Hepatocyte (in vitro differentiated cells): Measurements from ENCODE around the gene LINGO3. TPM values are rescaled to one million over a fixed set of nuclear protein-coding genes. Genes with fewer than 3 reads are reported as not detected.

ENCODE experiments used
- DNase-seq: peaks from one replicate; pipeline ENCODE4 v3.0.0-alpha.2; 2016; ENCODE audit warnings: low spot score
- H2AFZ ChIP-seq: fragments of 200-600 bp; sonication (generic); 2 replicates; pipeline ENCODE4 v1.6.0; 2016; ENCODE audit warnings: antibody characterized with exemption, mild to moderate bottlenecking
- H3K27ac ChIP-seq: fragments of 200-600 bp; sonication (generic); 2 replicates; pipeline ENCODE4 v1.5.1; 2016; ENCODE audit warnings: mild to moderate bottlenecking
- H3K27me3 ChIP-seq: fragments of 200-600 bp; sonication (generic); 2 replicates; pipeline ENCODE4 v1.6.1; 2016
- H3K36me3 ChIP-seq: fragments of 200-600 bp; sonication (generic); replicated peaks from 2 replicates; pipeline ENCODE4 v1.5.1; 2016; ENCODE audit warnings: low read depth; ENCODE audit not compliant: insufficient read depth
- H3K4me1 ChIP-seq: fragments of 200-600 bp; sonication (generic); 2 replicates; pipeline ENCODE4 v1.5.1; 2016; ENCODE audit warnings: mild to moderate bottlenecking, moderate library complexity; ENCODE audit not compliant: insufficient read depth
- H3K4me2 ChIP-seq: fragments of 200-600 bp; sonication (generic); 2 replicates; pipeline ENCODE4 v1.6.0; 2016
- H3K4me3 ChIP-seq: fragments of 200-600 bp; sonication (generic); 2 replicates; pipeline ENCODE4 v1.5.1; 2016; ENCODE audit warnings: mild to moderate bottlenecking
- H3K79me2 ChIP-seq: fragments of 200-600 bp; sonication (generic); 2 replicates; pipeline ENCODE4 v1.6.0; 2017; ENCODE audit warnings: mild to moderate bottlenecking
- H3K9me2 ChIP-seq: fragments of 200-600 bp; sonication (generic); replicated peaks from 2 replicates; pipeline ENCODE4 v1.6.0; 2017; ENCODE audit warnings: mild to moderate bottlenecking; ENCODE audit not compliant: insufficient read depth
- H3K9me3 ChIP-seq: fragments of 200-600 bp; sonication (generic); 2 replicates; pipeline ENCODE4 v1.5.1; 2016; ENCODE audit warnings: low read depth, mild to moderate bottlenecking
- H4K20me1 ChIP-seq: fragments of 200-600 bp; sonication (generic); 2 replicates; pipeline ENCODE4 v1.6.0; 2016; ENCODE audit warnings: mild to moderate bottlenecking; ENCODE audit not compliant: insufficient read depth, poor library complexity, severe bottlenecking
- EZH2 ChIP-seq: fragments of 200-600 bp; sonication (generic); IDR thresholded peaks from 2 replicates; pipeline ENCODE4 v1.6.1; 2016; ENCODE audit warnings: antibody characterized with exemption, mild to moderate bottlenecking, borderline replicate concordance
- EZH2phosphoT487 ChIP-seq: fragments of 200-600 bp; sonication (generic); IDR thresholded peaks from one replicate; pipeline ENCODE4 v1.6.1; 2018; ENCODE audit warnings: antibody characterized with exemption, mild to moderate bottlenecking, low read depth, moderate library complexity; ENCODE audit not compliant: unreplicated experiment, severe bottlenecking
- WGBS: methylation state at CpG from one replicate; pipeline ENCODE4 v1.1.6; 2016; ENCODE audit warnings: low lambda C conversion rate; ENCODE audit errors: missing lambda C conversion rate; 5-methylcytosine and 5-hydroxymethylcytosine counted together
- polyA plus RNA-seq: library from polyadenylated mRNA; unstranded; fragments of >200 nt; fragmentation: Nextera tagmentation; extraction: Ambion mirVana; gene quantifications from 2 replicates; pipeline ENCODE4 v1.2.1, GENCODE V29; 2016
- total RNA-seq: library from RNA; depleted of rRNA; stranded (reverse); fragments of >200 nt; gene quantifications from 2 replicates; pipeline ENCODE4 v1.2.3, GENCODE V29; 2014
- TF ChIP-seq, protein P1 (sequence below): fragments of 200-600 bp; sonication (generic); IDR thresholded peaks from 2 replicates; pipeline ENCODE4 v1.5.1; 2016; ENCODE audit warnings: antibody characterized with exemption, mild to moderate bottlenecking; ENCODE audit not compliant: poor library complexity

The LINGO3 gene
- total and polyA plus RNA-seq, 2 experiments from 2014 or later = not detected

DNA sequence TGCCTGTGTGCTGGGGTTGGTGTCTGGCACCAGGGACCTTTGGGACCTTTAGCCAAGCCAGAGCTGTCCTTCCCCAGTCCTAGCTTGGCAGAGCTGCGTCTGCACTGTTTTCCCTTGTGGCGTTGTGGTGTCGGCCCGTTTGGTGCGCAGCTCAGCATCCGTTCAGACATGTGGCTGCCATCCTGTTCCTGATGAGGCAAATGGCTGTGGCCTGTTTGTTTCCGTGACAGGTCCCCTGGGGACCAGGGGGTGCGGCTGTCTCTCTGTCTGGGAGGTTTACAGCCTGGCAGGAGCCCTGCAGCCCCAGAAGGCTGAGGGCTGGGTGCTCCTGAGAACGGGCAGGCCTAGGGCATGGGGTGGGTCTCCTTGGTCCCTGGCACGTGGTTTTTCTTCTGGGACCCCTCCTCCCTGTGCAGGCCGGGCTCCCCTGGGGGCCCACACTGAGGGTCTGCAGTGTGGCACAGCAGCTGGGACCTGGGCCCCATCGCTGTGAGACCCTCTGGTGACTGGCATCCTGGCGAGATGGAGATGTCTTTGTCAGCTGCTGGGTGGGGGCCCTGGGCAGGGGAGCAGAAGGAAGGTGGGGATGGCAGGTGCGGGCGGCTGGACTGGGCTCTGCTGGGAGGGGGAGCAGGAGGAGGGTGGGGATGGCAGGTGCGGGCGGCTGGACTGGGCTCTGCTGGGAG lies 24.5 kb upstream of the LINGO3 start:
- no peaks in the 10 kb centered on the region for H4K20me1 ChIP-seq
- H2AFZ ChIP-seq = no peak overlapping the region
- H3K36me3 ChIP-seq = no peaks in the 10 kb centered on the region
- WGBS = 93% methylated on average over 13 of the region's 17 CpGs
- TF ChIP-seq EZH2 (no peak), EZH2phosphoT487 (no peak)
- TF ChIP-seq, protein P1, sequence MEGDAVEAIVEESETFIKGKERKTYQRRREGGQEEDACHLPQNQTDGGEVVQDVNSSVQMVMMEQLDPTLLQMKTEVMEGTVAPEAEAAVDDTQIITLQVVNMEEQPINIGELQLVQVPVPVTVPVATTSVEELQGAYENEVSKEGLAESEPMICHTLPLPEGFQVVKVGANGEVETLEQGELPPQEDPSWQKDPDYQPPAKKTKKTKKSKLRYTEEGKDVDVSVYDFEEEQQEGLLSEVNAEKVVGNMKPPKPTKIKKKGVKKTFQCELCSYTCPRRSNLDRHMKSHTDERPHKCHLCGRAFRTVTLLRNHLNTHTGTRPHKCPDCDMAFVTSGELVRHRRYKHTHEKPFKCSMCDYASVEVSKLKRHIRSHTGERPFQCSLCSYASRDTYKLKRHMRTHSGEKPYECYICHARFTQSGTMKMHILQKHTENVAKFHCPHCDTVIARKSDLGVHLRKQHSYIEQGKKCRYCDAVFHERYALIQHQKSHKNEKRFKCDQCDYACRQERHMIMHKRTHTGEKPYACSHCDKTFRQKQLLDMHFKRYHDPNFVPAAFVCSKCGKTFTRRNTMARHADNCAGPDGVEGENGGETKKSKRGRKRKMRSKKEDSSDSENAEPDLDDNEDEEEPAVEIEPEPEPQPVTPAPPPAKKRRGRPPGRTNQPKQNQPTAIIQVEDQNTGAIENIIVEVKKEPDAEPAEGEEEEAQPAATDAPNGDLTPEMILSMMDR = no peak
- no peak overlapping the region for H3K4me3 ChIP-seq
- H3K4me1 ChIP-seq = peaks cover 49% of the 10 kb centered on the region
- peak overlapping the region; percentile 95 for H3K27ac ChIP-seq
- no peaks in the 10 kb centered on the region for H3K9me3 ChIP-seq
- peak overlapping the region; percentile 98 for H3K4me2 ChIP-seq
- no peaks in the 10 kb centered on the region for H3K27me3 ChIP-seq
- H3K79me2 ChIP-seq = peaks cover 71% of the 10 kb centered on the region
- no peaks in the 10 kb centered on the region for H3K9me2 ChIP-seq
- DNase-seq = no peak

- Histone ChIP-seq H3K79me2 (peaks cover 78% of the 10 kb centered on the region), H3K4me2 (peak overlapping the region; percentile 98)
These were observed 23.8 kb upstream of the LINGO3 start for GRCh38 chr19:2331601-2332246.

DNA sequence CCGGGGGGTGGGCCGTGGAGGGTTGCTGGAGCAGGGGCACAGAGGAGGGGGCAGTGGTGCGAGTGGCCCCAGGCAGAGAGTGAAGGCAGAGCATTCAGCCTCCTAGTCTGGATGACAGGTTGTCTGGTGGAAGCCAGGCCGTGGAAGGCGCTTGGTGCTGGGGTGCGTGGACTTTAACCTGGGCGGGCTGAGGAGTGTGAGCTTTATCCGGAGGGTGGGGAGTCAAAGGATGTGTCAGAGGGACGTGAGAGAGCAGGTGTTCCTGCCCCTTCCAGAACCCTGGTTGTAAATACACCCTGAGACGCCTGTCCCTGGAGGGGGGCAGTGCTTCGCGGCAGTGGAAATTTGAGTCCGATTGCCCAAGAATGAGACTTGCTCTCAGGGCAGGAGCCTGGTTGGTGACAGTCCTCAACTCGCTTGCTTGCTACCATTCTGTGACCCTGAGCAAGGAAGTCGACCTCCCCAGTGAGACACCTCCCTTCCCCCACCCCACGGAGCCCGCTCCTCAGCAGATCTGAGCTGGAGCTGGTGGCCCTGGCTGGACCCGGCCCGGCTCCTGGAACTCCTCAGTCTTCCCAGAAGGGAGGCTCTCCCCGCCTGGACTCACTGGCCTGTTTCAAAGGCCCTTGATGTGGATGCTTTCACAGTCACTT lies 22.8 kb upstream of the LINGO3 start:
- Histone ChIP-seq H3K36me3 (no peaks in the 10 kb centered on the region), H3K4me1 (peaks cover 45% of the 10 kb centered on the region), H2AFZ (no peak overlapping the region), H3K27me3 (no peaks in the 10 kb centered on the region), H4K20me1 (no peaks in the 10 kb centered on the region), H3K27ac (peak overlapping the region; percentile 96), H3K79me2 (peaks cover 78% of the 10 kb centered on the region), H3K9me3 (no peaks in the 10 kb centered on the region), H3K9me2 (no peaks in the 10 kb centered on the region), H3K4me3 (no peak overlapping the region), H3K4me2 (peak overlapping the region; percentile 98)
- TF ChIP-seq, protein P1 = no peak
- TF ChIP-seq EZH2 (no peak), EZH2phosphoT487 (no peak)
- DNase-seq = peak; percentile 89
- 55% methylated on average over 20 of the region's 20 CpGs for WGBS

More at GRCh38 chr19:2331601-2332246, 23.8 kb upstream of the LINGO3 start:
- H3K9me2 ChIP-seq = no peaks in the 10 kb centered on the region
- H3K36me3 ChIP-seq = no peaks in the 10 kb centered on the region
- H4K20me1 ChIP-seq = no peaks in the 10 kb centered on the region
- H3K27me3 ChIP-seq = no peaks in the 10 kb centered on the region
- no peak for DNase-seq
- no peaks in the 10 kb centered on the region for H3K9me3 ChIP-seq
- H3K4me3 ChIP-seq = no peak overlapping the region
- peak overlapping the region; percentile 95 for H3K27ac ChIP-seq
- H2AFZ ChIP-seq = no peak overlapping the region
- no peak for TF ChIP-seq EZH2phosphoT487
- TF ChIP-seq, protein P1 = no peak
- TF ChIP-seq EZH2 = no peak
- WGBS = 91% methylated on average over 12 of the region's 12 CpGs
- peaks cover 45% of the 10 kb centered on the region for H3K4me1 ChIP-seq
